CD4-positive, alpha-beta T cell treated with Interleukin-17A for 1 hour (primary cell): ENCODE results near the gene PLXDC2.

Source experiments
- DNase-seq: peaks from one replicate; pipeline ENCODE4 v3.0.0-alpha.2; 2020

PLXDC2 gene

DNA sequence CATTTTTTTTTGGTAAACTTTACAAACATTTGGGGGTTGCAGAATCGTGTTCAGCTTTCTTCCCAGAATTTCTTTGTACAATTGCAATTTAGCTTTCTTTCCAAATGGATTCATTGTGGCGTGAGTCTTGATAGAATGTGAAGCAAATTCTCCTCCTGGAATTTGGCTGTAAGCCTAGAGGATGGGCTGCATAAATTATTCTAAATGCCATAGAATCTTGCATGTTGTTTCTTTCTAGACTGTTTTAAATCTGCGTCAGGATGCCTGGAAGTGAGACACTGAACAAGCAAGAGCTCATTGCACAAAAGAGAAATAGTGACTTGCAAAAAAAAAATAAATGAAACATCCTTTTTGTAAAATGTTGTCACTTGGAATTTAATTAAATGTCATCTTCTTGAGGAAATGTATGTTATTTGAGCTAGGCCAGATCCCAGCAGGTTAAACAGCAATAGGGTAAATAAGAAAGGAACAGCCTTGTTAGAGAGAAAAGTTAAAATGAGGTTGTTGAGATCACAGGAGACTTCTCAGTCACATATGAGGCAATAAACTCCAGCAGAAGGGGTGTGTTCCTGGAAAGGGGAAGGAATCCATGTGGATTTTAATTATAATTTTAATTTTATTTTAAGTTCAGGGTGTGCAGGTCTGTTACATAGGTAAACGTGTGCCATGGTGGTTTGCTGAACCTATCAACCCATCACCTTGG, 483.0 kb downstream of the PLXDC2 start:
- DNase-seq: no peak

DNA sequence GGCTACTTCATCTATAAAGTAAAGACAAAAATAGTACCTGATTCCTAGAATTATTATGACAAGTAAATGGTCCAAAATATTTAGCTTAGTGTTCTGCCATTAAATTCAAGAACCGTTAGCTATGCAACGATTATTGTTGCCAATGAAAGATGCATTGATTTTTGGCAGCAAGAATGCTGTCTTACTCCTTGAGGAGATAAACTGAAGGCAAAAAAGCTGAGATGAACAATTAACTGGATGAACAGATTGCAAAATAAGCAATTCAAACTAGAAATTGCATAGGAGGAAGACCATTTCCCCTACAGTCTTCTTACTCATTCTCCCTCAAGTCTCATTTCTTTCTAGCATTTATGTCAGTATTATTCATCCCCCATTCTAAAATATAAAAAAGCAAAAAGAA, 484.5 kb downstream of the PLXDC2 start:
- no peak for DNase-seq

DNA sequence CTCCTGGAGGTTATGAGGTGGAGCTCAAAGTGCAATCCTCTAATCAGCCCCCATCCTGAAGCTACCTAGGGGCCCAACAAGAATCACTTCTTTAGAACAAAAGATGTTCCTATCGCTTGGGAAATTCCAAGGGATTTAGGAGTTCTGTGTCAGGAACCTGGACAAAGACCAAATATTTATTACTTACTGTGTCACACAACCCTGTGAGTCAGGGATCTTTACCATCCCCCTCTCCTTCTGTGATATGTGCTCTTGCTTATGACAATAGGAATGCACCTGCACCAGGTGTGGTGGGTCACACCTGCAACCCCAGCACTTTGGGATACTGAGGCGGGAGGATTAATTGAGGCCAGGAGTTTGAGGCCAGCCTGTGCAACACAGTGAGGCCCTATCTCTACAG, 485.8 kb downstream of the PLXDC2 start:
- DNase-seq: no peak

DNA sequence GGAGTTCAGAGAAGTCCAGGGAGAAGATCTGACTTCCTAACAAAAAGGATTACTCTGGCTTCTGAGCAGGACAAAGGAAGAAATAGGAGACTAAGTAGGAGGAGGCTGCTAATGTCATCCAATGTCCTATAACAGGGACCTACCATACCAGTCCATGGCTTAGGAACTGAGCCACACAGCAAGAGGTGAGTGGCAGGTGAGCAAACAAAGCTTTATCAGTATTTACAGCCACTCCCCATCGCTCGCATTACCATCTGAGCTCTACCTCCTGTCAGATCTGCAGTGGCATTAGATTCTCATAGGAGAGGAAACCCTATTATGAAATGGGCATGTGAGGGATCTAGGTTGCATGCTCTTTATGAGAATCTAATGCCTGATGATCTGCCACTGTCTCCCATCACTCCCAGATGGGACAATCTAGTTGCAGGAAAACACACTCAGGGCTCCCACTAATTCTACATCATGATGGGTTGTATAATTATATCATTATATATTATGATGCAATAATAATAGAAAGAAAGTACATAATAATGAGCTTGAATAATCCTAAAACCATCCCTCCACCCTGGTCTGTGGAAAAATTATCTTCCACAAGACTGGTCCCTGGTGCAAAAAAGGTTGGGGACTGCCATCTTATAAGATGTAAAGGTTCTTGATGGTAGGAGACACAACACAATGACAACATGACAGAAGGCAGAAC, 487.4 kb downstream of the PLXDC2 start:
- no peak for DNase-seq

DNA sequence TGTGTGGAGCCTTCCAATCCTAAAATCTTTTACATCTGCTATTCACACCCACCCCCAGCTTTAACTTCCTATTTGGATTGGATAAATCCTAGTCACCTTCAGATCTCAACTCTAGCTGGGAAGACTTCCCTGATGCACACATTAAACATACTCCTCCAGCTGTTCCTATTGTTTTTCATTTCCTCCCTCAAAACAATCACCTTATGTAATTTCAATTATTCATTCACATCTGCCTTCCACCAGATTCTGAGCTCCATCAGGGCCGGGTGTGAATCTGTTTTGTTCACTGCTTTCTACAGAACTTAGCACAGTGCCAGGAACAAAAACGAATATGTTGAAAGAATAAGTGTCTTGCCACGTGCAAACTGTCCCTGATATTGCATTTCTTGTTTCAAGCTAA, 497.4 kb downstream of the PLXDC2 start:
- DNase-seq: no peak

DNA sequence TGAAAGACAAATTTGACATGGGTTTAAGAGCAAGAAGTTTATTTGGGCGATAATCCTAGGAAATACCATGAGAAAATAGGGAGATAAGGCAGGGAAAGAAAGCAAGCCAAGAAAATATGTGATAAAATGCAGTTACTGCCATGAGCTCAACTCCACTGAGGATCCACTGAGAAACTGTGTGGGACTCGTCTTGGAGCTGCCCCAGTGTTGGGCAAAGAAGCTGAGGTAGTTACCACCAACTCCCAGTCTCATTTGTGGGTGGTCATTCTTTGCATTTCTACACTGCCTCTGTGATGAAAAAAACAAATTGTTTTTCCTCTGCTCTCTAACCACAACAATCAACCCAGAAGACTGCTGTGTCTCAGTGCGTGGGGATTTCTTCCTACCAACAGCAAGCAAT, 498.2 kb downstream of the PLXDC2 start:
- no peak for DNase-seq

DNA sequence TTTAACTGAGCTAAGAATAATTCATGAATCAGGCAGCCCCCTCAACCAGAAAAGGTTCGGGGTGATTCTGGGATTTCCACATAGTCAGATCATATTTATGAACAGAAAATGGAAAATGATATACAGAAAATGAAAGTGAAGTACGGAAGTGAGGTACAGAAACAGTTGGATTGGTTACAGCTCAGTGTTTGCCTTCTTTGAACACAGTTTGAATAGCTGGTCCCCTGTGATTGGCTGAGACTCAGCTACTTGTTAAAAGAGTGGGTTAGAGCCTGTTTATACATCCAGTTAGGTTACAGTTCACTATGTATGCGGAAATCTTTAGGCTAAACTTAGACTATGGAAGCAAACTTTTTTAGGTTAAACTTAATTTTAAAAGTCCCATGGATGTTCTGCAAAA, 511.7 kb downstream of the PLXDC2 start:
- DNase-seq: no peak

DNA sequence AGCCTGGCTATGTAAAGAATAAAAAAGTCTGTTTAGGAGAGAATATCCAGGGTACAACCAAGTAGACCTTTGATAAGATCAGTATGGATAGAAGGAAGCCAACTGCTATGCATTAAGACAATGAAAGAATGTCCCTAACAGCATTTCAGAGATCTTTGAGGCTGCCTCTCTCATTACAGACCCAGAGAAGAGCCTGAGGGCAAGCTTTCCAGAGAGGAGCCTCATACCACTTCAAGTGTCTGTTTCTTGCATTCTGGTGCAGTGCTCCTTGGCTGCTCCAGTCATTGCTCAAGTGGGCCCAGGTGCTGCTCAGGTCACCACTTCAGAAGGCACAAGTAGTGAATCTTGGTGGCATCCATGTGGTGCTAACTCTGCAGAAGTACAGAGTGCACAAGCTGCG, 514.0 kb downstream of the PLXDC2 start:
- DNase-seq: no peak

DNA sequence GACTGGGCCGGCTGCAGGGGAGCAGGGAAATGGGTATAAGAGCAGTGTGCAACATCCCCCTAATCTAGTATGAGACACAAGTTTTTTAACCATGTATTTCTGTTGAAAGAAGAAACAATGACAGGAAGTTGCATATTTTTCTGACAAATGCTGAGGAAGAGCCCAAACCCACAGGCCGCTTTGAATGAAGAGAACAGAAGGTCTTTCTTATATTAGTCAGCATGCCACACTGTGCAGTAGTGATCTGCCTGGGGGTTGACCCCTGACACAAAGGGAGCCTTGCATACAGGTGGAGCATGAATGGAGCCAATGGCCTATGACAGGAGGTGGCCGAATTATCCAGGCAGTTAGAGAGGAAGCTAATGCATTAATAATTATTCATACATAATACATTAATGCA, 518.3 kb downstream of the PLXDC2 start:
- no peak for DNase-seq
